HG02840 (cell line): ENCODE measurements around the gene PRDM15.
A peak's percentile ranks its signal among the peaks of the same experiment; 100 is the strongest.

Experiments used
- ATAC-seq: cut with Tn5 transposase; IDR thresholded peaks from one replicate; pipeline ENCODE4 v1.9.1; 2021; ENCODE audit warnings: mild to moderate bottlenecking, moderate library complexity, moderate number of reproducible peaks; ENCODE audit not compliant: unreplicated experiment, low FRiP score

Gene PRDM15

GRCh38 chr21:41865002-41865777 is 14.0 kb downstream of the PRDM15 start:
- ATAC-seq: peak; percentile 51

DNA sequence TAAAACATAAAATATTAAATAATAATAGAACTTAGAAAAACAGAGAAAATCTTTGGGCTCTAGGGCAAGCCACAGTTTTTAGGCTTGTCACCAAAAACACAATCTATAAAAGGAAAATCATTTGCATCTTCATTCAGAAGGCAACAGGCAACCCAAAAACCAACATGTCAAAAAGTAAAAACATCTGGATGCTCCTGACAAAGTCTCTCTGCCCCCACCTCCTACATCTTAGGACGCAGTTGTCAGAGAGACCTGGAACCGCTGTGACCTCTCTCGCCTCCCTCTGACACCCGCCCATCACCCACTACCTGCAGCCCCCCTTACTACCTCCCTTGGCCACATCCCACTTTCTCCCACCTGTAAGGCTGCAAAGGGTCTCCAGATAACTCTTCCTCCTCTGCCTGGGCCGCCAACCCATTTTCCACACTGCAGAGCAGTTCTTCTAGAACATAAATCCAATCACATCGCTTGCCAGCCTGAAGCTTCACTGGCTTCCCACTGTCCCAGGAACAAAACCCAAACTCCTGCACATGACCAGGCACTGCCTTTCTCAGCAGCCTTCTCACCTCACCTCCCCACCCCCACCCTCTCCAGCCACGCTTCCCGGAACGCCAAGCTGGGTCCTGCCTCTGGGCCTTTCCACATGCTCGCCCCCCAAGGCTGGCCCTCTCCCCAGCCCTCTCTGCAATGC is 14.7 kb downstream of the PRDM15 start:
- ATAC-seq: no peak

GRCh38 chr21:41863439-41863740 is 15.8 kb downstream of the PRDM15 start:
- no peak for ATAC-seq

DNA sequence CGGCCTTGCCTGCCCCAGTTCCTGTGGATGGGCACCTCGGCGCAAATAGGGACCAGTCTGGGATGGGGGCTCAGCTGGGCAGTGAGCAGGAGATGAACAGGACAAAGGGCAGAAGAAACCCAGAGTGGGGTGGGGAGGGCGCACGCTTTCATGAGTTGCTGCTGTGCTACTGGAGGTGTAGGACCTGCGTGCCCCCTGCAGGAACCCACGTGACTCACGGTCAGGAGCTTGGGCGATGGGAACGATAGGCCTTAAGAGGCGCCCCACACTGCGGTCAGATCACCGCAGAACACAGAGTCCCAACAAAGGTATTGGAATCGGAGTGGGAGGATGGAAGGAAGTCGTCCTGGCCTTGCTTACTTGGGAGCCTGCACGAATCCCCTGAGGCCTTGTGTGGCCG is 17.2 kb downstream of the PRDM15 start:
- no peak for ATAC-seq

DNA sequence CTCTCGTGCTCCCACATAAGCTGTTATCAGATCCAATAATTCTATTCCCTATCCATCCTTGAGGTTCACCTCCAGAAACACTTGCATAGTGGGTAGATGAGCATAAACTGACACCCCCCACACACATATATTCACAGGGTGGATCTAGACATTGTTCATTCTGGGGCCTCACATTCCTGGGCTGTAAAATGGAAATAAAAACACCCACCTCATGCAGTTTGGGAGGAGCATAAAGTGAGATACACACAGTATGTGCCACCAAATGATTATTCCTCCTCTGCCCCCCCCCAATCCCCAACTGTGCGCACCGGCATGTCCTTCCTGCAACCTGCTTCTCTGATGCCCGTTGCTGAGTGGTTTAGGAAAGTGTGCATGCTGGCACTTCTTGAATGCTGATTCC is 17.9 kb downstream of the PRDM15 start:
- ATAC-seq: no peak

GRCh38 chr21:41859297-41859980 is 19.7 kb downstream of the PRDM15 start:
- ATAC-seq: no peak

- no peak for ATAC-seq
Observed at GRCh38 chr21:41858466-41859296, 20.5 kb downstream of the PRDM15 start.

- no peak for ATAC-seq
Observed at GRCh38 chr21:41857771-41858300, 21.3 kb downstream of the PRDM15 start.

DNA sequence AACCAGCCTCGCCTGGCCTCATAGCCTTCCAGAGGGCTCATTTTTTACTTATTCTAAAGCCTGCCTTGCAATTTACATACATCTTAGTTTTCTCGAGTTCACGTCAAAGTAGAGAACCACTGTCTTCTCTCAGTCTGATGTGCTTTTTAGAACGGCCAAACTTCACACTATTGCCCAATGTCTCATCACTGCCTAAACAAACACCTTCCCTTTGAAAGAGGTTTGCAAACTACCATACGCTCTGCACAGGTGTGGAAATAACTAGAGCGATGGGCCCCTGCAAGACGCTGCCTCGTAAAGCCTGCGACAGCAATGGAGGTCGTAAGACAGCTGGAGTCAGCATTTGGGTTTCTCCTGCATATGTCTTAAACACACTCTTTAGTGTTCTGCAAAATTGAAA is 22.6 kb downstream of the PRDM15 start:
- no peak for ATAC-seq

DNA sequence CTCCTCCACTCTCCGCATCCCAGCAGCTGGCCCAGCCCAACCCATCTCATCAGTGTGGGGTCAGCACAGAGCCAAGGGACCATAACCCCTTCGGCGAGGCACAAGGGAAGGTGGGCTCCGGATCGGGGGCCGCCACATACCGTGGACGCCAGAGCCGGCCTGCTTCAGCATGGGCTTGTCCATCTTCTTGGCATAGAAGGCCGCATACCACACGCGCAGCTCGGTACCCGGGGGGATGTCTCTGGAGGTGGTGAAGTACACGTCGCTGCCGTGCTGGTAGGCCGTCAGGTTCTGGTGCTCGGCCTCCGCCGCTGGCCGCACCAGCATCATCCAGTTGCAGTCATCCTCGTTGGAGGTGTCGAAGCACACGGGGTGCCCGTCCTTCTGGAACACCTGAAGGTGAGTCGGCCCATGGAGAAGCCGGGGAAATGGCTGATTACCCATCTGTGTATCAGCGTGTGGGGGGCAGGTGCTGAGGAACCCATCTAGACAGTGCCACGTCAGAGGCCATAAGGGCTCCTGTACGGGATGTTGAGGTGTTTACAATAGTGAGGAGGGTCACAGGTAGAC is 24.6 kb downstream of the PRDM15 start:
- no peak for ATAC-seq

GRCh38 chr21:41852929-41853320 is 26.2 kb downstream of the PRDM15 start:
- ATAC-seq: no peak

DNA sequence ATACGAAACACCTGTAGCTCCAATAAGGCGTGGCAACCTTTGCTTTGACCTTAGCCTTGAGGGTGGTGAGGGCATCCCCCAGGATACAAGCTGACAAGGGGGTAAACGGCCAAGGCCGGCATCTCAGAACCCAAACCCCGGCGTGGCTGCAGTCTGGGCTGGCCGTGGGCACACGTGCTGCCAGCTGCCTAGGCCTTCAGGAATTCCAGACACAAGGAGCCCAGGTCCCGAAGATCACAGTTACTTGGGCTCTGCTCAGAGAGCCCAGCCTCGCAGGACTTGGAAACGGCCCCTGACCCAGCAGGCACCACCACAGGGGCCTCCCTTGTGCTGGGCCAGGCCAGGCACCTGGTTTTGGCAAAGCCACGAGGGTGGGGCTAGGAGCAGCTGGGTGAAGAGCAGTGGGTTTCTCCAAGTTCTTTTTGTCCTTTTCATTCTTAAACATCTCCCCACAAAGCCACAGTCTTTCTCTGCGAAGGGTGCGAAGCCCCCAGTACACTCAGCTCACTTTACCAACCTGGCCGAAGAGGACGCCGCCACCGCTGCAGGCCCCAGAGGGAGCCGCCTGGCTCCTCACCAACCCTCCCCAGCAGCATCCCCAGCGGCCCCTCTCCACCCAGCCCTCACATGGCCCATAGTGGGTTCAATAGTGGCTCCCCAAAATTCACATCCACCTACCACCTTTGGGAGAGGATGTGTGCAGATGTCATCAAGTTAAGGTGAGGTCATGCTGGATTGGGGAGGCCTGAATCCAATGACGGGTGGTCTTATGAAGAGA is 26.8 kb downstream of the PRDM15 start:
- no peak for ATAC-seq

DNA sequence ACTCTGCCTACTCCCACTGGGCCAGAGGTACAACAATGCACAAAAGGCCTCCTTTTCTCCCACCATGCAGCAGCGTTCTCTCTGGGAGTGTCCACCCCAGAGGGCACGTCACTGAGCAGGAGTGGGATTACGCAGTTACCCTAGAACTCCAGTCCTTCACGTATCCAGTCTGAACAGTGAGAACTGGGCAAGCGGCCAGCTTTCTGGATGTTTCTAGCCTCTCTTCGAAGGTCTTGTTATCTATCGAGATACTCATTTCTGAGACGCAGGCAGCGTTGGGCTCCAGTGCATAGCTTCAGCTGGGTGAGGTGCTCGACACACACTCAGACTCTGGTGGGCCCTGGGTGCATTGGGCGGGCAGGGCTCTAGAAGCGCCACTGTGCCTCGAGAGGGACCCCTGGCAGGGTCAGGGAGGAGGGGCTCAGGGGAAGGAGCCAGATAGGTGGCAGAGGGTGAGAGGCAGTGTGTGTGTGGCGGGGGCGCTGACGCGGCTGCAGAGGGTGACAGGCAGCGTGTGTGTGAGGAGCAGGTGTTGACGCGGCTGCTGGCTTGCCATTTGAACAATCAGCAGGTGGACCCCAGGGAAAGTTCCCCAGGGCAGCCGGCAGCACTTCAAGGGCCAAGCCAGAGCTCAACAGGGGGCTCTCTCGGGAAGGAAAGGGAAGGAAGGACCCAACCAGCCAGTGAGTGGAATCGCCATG is 27.9 kb downstream of the PRDM15 start:
- no peak for ATAC-seq

DNA sequence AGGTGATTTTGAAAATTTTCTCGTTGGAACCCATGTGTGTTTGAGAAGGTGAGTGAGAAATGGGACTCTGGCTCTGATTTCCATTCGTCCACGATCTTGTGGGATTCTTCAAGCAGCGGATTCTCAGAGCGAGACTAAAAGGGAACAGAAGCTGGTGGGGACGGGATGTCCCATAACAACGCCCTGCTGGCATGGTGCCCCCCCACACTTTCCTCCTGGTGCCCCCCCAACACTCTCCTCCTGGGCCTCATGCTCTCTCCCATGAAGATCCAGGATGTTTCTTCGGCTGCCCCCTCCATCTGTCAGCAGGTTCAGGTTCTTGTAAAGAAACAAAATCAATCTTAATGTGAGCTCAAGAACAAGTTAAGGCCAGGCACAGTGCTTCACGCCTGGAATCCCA is 29.1 kb downstream of the PRDM15 start:
- no peak for ATAC-seq

DNA sequence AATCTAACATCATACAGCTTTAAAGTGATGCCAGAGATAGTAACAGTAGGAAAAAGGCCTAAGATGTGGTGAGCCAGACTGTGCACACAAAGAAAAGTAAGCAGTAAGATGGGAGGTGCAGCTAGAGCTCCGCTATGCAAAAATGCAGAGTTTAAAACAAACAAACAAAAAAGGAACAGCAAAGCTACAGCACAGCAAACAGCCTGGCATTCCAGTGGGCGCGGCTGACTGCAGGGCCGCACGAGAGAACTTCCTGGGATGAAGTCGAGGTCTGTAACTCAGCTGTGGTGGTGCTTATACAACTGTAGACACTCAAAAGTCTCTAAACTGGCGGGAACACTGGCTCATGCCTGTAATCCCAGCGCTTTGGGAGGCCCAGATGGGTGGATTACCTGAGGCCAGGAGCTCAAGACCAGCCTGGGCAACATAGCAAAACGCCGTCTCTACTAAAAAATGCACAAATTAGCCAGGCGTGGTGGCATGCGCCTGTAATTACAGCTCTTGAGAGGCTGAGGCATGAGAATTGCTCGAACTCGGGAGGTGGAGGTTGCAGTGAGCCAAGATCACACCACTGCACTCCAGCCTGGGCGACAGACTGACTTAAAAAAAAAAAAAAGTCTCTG is 30.1 kb downstream of the PRDM15 start:
- ATAC-seq: no peak

GRCh38 chr21:41848533-41848932 is 30.6 kb downstream of the PRDM15 start:
- ATAC-seq: no peak

GRCh38 chr21:41847066-41847804 is 31.9 kb downstream of the PRDM15 start:
- no peak for ATAC-seq

DNA sequence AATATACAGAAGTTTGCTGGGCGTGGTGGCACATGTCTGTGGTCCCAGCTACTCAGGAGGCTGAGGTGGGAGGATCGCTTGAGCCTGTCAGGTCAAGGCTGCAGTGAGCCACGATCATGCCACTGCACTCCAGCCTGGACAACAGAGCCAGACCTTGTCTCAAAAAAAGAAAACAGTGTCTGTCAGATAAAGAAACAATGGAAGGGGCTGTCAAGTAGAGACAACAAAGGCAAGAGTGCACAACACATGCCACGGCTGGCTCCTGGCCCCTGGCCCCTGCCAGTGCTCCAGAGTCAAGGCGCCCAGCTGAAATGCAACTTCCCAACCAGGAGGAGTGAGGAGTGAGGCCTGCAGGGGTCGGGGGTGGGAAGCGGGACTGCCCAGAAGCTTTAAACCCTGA is 32.6 kb downstream of the PRDM15 start:
- ATAC-seq: no peak
